ENCODE results near the gene CXADR. TPM values are rescaled to one million over a fixed set of nuclear protein-coding genes. Genes with fewer than 3 reads are reported as not detected.

The CXADR gene
- total RNA-seq, 1 experiment from 2014 or later, result 152 TPM

DNA sequence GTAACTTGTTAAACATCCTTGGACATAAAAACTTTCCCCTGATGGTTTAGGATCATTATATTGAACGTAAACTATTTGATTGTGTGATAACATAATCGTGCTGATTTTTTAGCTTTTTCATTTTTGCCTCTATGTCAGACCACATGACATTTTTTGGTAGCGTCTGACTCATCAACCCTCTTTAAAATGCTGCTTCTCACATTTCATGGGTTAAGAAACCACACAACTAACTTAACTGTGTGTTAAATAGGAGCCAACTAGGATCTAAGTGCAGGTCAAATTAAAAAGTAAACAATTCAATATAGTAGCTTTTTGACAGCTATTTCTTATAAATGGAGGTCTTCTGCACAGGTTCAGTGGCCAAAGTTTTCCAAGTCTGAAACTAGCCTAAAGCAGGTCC lies 90.0 kb downstream of the CXADR start:
- H3K23me2 ChIP-seq (ENCODE audit: insufficient read length, low read depth, low read length, poor library complexity, severe bottlenecking), result no peaks in the 10 kb centered on the region
- H3K79me2 ChIP-seq (ENCODE audit: insufficient read depth, low read length), result 0 out of 2 replicates have a peak, but pooled peaks cover 1% of the 10 kb centered on the region
- H2BK15ac ChIP-seq (ENCODE audit: low read depth, low read length), result no peak overlapping the region
- Mint-ChIP-seq H3K27ac (no peak overlapping the region; a peak in 1 of 7 replicates), H3K27me3 (ENCODE audit: low read depth) (no peaks in the 10 kb centered on the region), H3K4me3 (no peak overlapping the region), H3K4me1 (peaks cover 0 to under 1% of the 10 kb centered on the region in 2 experiments; a peak in 2 of 4 replicates), H3K9me3 (no peaks in the 10 kb centered on the region), H3K36me3 (ENCODE audit: insufficient read depth in 1 of 3, low read depth in 3 of 3) (peaks cover 32 to 78% (median 68%) of the 10 kb centered on the region in 3 experiments)
- H3K4me1 ChIP-seq (ENCODE audit: insufficient read depth, low read length), result no peaks in the 10 kb centered on the region
- H2AFZ ChIP-seq (ENCODE audit: low read length), result no peak overlapping the region
- DNase-seq, result no peak
- H4K5ac ChIP-seq (ENCODE audit: insufficient read length, low read depth, low read length), result no peak overlapping the region
- H3K9ac ChIP-seq (ENCODE audit: extremely low read depth, insufficient read length, low read length), result no peak overlapping the region
- no peak overlapping the region for H3K56ac ChIP-seq (ENCODE audit: insufficient read length, low read depth, low read length)
- H4K91ac ChIP-seq (ENCODE audit: insufficient read length, low read depth, low read length), result no peak overlapping the region
- no peak overlapping the region for H4K8ac ChIP-seq (replicated peaks; ENCODE audit: insufficient read length, low read depth, low read length)
- no peak overlapping the region for H3K14ac ChIP-seq (ENCODE audit: insufficient read depth, low read length)
- no peak overlapping the region for H2BK12ac ChIP-seq (ENCODE audit: insufficient read length, low read depth, low read length)
- H3T11ph ChIP-seq (ENCODE audit: low read length), result no peak overlapping the region
- H3K27me3 ChIP-seq (ENCODE audit: insufficient read depth, low read length), result no peaks in the 10 kb centered on the region
- H4K20me1 ChIP-seq (ENCODE audit: control insufficient read depth, insufficient read depth, insufficient read length), result peaks cover 2% of the 10 kb centered on the region
- no peak overlapping the region for H3K18ac ChIP-seq (ENCODE audit: insufficient read length, low read depth, low read length)
- no peak overlapping the region for H2AK5ac ChIP-seq (ENCODE audit: insufficient read length, low read length)
- H3K27ac ChIP-seq (ENCODE audit: insufficient read length, low read depth, low read length), result no peak overlapping the region
- H3K23ac ChIP-seq (ENCODE audit: insufficient read length, low read depth, low read length), result no peak overlapping the region
- no peak overlapping the region for H3K4me2 ChIP-seq (ENCODE audit: insufficient read depth, insufficient read length, low read length)
- H2BK120ac ChIP-seq (ENCODE audit: low read depth, low read length, poor library complexity, severe bottlenecking), result no peak overlapping the region
- no peaks in the 10 kb centered on the region for H3K9me3 ChIP-seq (ENCODE audit: control insufficient read depth, low read depth, low read length)
- H3K4ac ChIP-seq (ENCODE audit: low read depth, low read length), result no peak overlapping the region
- WGBS (ENCODE audit: extremely low coverage, insufficient read length, low lambda C conversion rate), result no CpG with 5 or more reads among the region's 3 CpGs
- TF ChIP-seq, protein P1, sequence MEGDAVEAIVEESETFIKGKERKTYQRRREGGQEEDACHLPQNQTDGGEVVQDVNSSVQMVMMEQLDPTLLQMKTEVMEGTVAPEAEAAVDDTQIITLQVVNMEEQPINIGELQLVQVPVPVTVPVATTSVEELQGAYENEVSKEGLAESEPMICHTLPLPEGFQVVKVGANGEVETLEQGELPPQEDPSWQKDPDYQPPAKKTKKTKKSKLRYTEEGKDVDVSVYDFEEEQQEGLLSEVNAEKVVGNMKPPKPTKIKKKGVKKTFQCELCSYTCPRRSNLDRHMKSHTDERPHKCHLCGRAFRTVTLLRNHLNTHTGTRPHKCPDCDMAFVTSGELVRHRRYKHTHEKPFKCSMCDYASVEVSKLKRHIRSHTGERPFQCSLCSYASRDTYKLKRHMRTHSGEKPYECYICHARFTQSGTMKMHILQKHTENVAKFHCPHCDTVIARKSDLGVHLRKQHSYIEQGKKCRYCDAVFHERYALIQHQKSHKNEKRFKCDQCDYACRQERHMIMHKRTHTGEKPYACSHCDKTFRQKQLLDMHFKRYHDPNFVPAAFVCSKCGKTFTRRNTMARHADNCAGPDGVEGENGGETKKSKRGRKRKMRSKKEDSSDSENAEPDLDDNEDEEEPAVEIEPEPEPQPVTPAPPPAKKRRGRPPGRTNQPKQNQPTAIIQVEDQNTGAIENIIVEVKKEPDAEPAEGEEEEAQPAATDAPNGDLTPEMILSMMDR (conservative IDR thresholded peaks at IDR 0.05), result no peak
- H3K79me1 ChIP-seq (ENCODE audit: insufficient read depth, low read depth, low read length, poor library complexity, severe bottlenecking), result no peaks in the 10 kb centered on the region
- no peak overlapping the region for H2BK20ac ChIP-seq (ENCODE audit: low read depth, low read length, poor library complexity, severe bottlenecking)
- no peak overlapping the region for H2BK5ac ChIP-seq (ENCODE audit: insufficient read length, low read length)

Measured in H9 (cell line).